ENCODE results near the gene ZNF783.

Gene ZNF783

GRCh38 chr7:149304006-149304405 is 42.0 kb downstream of the ZNF783 start:
- no peak for DNase-seq (ENCODE audit: extremely low read depth, low read depth)
- TF ChIP-seq, protein P1, sequence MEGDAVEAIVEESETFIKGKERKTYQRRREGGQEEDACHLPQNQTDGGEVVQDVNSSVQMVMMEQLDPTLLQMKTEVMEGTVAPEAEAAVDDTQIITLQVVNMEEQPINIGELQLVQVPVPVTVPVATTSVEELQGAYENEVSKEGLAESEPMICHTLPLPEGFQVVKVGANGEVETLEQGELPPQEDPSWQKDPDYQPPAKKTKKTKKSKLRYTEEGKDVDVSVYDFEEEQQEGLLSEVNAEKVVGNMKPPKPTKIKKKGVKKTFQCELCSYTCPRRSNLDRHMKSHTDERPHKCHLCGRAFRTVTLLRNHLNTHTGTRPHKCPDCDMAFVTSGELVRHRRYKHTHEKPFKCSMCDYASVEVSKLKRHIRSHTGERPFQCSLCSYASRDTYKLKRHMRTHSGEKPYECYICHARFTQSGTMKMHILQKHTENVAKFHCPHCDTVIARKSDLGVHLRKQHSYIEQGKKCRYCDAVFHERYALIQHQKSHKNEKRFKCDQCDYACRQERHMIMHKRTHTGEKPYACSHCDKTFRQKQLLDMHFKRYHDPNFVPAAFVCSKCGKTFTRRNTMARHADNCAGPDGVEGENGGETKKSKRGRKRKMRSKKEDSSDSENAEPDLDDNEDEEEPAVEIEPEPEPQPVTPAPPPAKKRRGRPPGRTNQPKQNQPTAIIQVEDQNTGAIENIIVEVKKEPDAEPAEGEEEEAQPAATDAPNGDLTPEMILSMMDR (IDR thresholded peaks at IDR 0.05; ENCODE audit: low read depth, low read length): no peak

DNA sequence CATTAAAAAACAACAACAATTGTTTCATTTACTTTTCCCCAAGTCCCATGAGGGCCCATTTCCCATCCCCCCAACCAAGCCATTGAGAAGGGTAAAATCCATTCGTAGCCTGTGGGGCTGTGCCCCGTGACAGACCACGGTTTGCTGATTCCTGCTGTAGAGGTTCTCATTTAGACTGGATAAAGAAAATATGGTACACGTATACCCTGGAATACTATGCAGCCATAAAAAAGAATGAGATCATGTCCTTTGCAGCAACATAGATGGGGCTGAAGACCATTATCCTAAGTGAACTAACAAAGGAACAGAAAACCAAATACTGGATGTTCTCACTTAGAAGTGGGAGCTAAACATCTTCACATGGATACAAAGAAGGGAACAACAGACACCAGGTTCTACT is 44.9 kb downstream of the ZNF783 start:
- TF ChIP-seq, protein P1 (IDR thresholded peaks at IDR 0.05; ENCODE audit: low read depth, low read length): no peak
- DNase-seq (ENCODE audit: extremely low read depth, low read depth): no peak

DNA sequence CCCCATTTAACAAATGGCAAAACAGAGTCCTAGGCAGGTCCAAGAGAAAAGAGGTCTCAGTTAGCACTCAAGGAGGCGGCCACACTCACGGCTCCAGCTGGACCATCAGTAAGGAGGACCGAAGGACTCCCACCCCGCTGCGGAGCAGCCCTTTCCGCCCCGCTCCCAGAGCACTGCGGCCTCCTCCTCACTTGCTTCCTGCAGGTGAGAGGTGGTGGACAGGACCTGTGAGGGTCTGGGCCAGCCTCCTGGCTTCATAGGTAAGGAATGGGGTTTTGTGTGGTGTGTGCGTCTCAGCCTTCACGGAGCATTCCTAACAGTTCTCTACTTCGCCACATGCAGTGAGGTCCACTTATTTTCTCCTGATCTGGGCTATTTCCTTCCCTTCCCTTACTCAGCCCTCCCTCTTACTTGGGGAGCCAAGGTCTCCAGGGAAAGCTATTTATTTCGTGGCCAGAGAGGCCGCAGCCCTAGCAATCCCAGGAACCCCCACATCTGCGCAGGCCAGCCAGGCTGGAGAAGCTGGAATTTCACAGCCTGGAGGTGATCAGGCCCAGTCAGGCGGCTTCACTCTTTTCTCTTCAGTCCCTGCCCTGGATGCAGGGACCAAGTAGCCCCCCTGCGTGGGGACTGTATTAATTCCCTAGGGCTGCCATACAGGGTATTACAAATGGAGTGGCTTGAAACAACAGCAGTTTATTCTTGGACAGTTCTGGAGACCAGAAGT is 45.9 kb downstream of the ZNF783 start:
- TF ChIP-seq, protein P1 (IDR thresholded peaks at IDR 0.05; ENCODE audit: low read depth, low read length): no peak
- DNase-seq (ENCODE audit: extremely low read depth, low read depth): no peak

DNA sequence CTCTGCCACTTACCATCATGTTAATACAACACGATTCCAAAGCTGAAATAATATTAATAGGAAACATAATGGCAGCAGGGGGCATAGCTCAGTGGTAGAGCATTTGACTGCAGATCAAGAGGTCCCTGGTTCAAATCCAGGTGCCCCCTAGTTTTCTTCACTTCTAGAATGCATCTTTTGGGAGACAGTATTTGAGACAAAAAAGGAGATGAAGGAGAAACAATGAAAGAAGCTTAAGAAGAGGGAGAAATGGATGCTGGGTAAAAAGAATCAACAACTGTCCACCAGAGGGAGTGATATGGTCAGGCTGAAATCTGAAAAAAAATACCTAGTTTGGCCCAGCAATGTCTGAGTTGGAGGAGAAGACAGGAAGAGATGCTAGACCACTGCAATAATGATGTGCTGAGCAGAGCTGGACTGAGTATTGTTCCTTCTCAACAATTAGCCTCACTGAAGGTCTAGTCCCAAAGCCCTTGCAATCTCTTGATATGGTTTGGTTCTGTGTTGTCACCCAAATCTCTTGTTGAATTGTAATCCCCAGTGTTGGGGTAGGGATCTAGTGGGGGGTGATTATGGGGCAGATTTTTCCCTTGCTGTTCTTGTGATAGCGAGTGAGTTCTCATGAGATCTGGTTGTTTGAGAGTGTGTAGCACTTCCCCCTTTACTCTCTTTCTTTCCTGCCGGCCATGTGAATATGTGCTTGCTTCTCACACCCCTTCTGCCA is 48.3 kb downstream of the ZNF783 start:
- TF ChIP-seq, protein P1 (IDR thresholded peaks at IDR 0.05; ENCODE audit: low read depth, low read length): peak; percentile 63
- DNase-seq (ENCODE audit: extremely low read depth, low read depth): peak; percentile 58

GRCh38 chr7:149310990-149311573 is 49.1 kb downstream of the ZNF783 start:
- TF ChIP-seq, protein P1 (IDR thresholded peaks at IDR 0.05; ENCODE audit: low read depth, low read length): no peak
- no peak for DNase-seq (ENCODE audit: extremely low read depth, low read depth)

- TF ChIP-seq, protein P1 (IDR thresholded peaks at IDR 0.05; ENCODE audit: low read depth, low read length): no peak
- no peak for DNase-seq (ENCODE audit: extremely low read depth, low read depth)
Measured at GRCh38 chr7:149313981-149314380, 52.0 kb downstream of the ZNF783 start.

- DNase-seq (ENCODE audit: extremely low read depth, low read depth): no peak
- TF ChIP-seq, protein P1 (IDR thresholded peaks at IDR 0.05; ENCODE audit: low read depth, low read length): no peak
Measured at GRCh38 chr7:149316606-149317005, 54.6 kb downstream of the ZNF783 start.
